HG03060 (cell line): Measurements from ENCODE around the gene FBXW9.
"Not testable (repeated sequence)": the region's sequence is repeated elsewhere in the genome, so short reads cannot be mapped to it uniquely, and the experiment has no call there.

Experiments
- ATAC-seq: cut with Tn5 transposase; IDR thresholded peaks from one replicate; pipeline ENCODE4 v1.9.1; 2021; ENCODE audit warnings: low read depth, moderate number of reproducible peaks; ENCODE audit not compliant: unreplicated experiment

FBXW9 gene

GRCh38 chr19:12685831-12686230, 10.6 kb downstream of the FBXW9 start:
- no peak for ATAC-seq

DNA sequence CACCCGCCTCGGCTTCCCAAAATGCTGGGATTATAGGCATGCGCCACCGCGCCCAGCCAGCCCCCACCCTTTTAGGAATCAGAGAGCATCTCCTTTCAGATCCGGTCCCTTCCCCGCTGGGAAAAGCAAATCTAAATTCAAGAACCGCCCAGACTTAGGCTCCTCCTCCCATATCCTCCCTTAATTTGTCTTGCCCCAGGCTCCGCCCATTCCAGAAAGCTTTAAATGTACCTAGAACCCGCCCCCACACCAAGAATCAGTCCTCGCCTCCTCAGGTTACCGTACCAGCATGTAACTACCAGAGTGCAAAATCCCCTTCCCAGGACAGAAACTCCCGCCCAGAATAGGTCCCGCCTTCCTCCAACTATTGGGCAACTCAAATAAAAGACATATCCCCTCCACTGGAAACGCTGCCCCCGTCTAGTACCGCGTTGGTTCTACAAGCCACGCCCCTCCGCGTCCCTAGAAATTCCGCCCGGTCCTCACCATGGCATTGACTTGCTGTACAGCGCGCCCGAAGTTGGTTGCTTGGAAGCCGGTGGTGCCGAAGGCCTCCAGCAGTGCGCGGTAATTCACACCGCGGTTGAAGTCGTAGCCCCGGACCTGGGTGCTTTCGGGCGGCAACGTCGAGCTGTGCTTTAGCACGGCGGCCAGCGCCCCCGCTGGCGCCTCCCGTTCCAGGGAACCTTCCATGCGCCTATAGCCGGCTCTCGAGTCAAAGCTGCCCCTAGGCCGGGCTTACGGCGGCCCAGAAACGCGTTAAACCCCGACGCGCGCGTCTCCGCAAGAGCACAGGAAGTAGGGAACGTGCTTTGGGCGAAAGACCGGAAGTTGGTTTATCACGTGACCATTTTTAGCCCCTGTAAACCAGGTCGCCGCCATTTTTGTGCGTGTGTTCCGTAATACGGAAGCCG, 15.1 kb downstream of the FBXW9 start, which contains the start of gene DHPS:
DHPS (minus strand) TSS at position 807 of the 914 bp plus-strand sequence; CDS start at position 693, 114 bp downstream.
- ATAC-seq: peak; percentile 76

DNA sequence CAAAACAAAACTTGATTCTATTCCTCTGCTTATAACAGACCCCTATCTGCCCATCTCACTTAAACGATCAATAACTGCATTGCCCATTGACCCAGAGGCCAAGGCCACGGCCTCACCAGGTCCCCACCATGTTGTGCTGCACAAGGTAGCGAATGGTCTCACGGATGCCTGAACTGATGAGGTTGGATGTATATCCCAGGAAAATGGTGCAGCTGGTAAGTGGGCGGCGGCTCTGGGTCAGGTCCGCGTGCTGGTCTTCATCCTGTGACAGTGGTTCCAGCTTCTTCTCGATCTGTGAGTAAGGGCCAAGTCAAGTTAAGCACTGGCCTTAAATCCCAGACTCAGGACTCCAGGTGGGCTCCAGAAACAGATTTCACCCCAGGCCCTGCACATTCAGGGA, 16.4 kb downstream of the FBXW9 start:
- ATAC-seq: no peak

DNA sequence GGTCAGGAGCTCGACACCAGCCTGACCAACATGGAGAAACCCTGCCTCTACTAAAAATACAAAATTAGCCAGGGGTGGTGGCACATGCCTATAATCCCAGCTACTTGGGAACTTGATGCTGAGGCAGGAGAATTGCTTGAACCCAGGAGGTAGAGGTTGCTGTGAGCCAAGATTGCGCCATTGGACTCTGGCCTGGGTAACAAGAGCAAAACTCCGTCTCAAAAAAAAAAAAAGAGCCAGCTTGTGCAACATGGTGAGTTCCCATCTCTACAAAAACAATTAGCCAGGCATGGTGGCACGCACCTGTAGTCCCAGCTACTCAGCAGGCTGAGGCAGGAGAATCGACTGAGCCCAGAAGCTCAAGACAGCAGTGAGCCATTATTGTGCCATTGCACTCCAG, 18.4 kb downstream of the FBXW9 start:
- ATAC-seq: not testable (repeated sequence)

DNA sequence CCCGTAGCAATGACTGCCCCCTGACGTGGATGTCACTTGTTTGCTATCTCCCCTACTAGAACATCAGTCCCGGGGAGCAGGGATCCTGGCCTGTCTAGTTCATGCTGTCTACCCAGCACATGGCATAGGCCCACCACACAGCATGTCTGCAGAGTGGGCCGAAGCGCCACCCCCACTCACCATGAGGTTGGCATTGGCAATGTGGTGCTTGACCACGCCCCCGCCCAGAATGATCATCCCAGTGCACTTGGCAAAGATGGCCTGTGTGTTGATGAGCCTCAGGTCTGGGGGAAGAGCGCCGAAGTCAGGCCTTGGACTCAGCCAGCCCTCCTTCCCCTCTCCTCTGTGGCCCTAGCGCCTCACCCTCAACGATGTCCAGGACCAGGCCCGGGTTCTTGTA, 19.5 kb downstream of the FBXW9 start:
- no peak for ATAC-seq

GRCh38 chr19:12676384-12676792, 20.0 kb downstream of the FBXW9 start:
- ATAC-seq: no peak

- no peak for ATAC-seq
Observed at GRCh38 chr19:12675940-12676339, 20.5 kb downstream of the FBXW9 start.

GRCh38 chr19:12675399-12675798, 21.0 kb downstream of the FBXW9 start:
- ATAC-seq: no peak

DNA sequence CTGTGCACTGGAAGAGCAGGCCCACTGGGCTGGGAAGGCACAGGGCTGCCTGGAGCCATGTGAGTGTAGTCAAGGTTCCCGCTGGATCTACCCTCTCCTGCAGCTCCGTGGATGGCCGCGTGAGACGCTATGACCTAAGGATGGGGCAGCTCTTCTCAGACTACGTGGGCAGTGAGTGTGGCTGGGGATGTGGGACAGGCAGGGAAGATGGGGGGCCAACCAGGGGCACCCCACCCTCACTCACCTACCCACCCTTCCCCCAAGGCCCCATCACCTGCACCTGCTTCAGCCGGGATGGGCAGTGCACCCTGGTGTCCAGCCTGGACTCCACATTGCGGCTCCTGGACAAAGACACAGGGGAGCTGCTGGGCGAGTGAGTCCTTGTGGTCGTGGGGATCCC, 23.7 kb downstream of the FBXW9 start:
- ATAC-seq: no peak

GRCh38 chr19:12670159-12670928, 26.1 kb downstream of the FBXW9 start:
- no peak for ATAC-seq

DNA sequence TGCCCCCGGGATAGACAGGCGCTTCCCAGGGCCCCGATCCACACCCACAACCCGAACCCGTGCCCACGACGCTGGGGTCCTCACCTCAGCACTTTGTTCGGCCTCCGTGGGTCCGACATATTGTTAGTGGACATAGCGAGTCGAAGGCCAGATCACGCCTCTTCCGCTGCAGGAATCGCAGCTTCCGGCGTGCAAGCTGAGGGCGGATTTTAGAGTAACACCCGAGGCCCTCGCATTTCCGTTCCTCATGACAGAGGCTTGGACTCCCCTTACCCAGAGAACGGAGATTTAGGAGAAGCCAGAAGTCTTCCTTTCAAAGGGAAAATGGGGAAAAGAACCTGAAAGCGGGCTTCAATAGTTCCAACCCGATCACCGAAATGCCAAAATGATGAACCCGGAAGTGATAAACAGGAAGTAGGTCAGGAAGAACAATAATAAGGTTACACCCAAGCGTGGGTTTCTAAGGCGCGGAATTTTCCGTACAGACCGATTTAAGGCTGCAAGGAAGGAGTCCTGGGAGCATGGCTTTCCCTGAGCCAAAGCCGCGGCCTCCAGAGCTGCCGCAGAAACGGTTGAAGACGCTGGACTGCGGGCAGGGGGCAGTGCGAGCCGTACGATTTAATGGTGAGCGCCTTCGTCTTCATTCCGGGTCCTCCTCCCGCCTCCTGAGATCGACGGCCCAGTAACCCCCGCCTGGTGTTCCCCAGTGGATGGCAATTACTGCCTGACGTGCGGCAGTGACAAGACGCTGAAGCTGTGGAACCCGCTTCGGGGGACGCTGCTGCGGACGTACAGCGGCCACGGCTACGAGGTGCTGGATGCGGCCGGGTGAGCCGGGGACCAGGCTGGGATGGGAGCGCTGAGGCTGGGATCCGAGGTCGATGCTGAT, 26.9 kb downstream of the FBXW9 start:
- ATAC-seq: peak; percentile 43

- ATAC-seq: no peak
Observed at GRCh38 chr19:12668932-12669269, 27.5 kb downstream of the FBXW9 start.

GRCh38 chr19:12668346-12668745, 28.1 kb downstream of the FBXW9 start:
- ATAC-seq: no peak

DNA sequence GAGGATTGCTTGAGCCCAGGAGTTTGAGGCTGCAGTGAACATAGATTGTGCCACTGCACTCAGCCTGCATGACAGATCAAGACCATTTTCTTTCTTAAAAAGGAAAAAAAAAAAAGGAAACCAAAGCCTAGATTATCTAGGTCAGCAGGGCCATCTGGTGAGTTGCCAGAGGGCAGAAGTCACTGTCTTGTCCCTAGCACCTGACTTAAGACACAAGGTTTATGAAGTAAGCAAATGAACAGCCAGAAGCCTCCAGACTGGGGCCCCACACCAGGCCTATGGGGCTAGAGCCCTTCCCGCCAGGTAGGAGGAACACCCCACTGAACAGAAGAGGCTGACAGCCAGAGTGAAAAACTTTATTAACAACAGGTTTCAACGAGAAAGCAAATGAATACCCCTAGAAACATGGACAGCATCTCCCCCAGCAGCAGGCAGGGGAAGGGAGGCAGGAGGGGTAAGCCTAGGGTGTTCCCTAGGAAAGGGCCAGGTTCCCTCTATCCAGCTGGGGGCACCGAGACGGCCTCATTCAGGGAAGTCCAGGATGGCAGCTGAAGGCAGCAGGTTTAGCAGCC, 28.6 kb downstream of the FBXW9 start:
- no peak for ATAC-seq

DNA sequence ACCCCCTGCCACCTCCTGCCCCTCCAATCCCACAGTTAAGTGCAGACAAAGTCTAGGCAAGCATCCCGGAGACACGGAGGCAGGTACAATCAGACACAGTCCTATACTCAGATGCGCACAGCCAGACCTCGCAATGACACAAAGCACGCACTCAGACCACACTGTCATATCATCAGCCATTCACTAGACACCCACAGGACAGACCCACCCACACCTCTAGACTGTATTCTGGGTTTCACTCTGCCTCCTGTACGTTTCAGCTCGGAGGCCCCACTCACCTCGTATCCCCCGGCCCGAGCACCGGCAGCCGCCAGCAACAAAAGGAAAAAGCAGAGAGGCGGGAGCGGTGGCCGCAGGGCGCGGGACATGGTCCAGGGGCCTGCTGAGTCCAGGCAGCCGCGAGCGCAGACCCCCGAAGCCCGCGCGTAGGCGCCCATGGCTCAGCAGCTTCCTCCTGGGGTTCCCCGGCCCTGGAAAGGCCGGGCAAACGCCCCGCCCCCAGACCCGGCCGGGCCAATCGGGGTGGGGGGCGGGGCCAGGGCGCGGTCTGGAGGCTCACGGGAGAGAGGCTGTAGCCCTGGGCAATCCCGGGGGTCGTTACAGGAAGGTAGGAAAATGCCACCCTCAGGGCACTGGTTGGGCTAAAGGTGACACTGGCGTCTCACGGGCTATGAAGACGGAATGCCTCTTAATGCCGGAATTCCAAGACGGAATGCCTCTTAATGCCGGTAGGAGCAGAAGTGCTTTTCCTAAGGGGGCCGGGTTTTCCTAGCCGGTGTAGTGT, 30.0 kb downstream of the FBXW9 start, which contains the start of the genes MAN2B1 and WDR83:
MAN2B1 (minus strand) TSS at position 478 of the 784 bp plus-strand sequence; CDS start at position 437, 41 bp downstream.
WDR83 (plus strand) TSS at position 543 of the 784 bp plus-strand sequence. CDS start 2,984 bp downstream, outside the sequence.
- no peak for ATAC-seq

GRCh38 chr19:12665671-12666264, 30.7 kb downstream of the FBXW9 start:
- ATAC-seq: no peak

DNA sequence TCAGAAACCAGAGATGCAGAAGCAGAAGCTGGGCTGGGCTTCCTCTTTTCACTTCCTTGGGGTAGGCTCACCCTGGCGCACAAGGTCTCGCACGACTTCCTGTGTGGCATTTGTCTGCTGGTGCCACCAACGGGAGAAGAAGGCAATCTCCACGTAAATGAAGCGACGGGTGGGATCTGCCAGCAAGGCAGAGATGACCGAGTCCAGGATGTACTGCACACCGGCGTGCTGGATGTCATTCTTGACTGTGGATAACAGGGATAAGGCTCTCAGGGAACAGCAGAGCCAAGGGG, 31.2 kb downstream of the FBXW9 start:
- no peak for ATAC-seq

GRCh38 chr19:12664406-12665280, 31.8 kb downstream of the FBXW9 start:
- no peak for ATAC-seq
